CD4-positive, alpha-beta memory T cell (primary cell): ENCODE results near the gene PBX4. TPM values are rescaled to one million over a fixed set of nuclear protein-coding genes. Genes with fewer than 3 reads are reported as not detected.
A peak's percentile ranks its signal among the peaks of the same experiment; 100 is the strongest.

Experiments
- CTCF ChIA-PET: fragments of 350-600 bp; sonication (Branson Sonifier 250); formaldehyde crosslinking; loops from one replicate; lab custom pipeline; 2021; ENCODE audit warnings: inconsistent platforms; ENCODE audit not compliant: partially characterized antibody; lab: Charles Lee
- POLR2A ChIA-PET: fragments of 350-600 bp; sonication (Branson Sonifier 250); formaldehyde crosslinking; loops from one replicate; lab custom pipeline; 2021; ENCODE audit not compliant: partially characterized antibody; lab: Charles Lee
- DNase-seq, 5 donors: peaks; one replicate each; pipeline versions ENCODE4 v3.0.0 to v3.0.0-alpha.2; 2020 to 2022; ENCODE audit warnings: mixed read lengths in 1 of 5
- H3K27ac ChIP-seq: one replicate; pipeline ENCODE4 v1.7.0; 2013; ENCODE audit warnings: low read depth, low read length
- H3K27me3 ChIP-seq: 2 replicates; pipeline ENCODE4 v1.7.0; 2013; ENCODE audit warnings: mild to moderate bottlenecking, low read length, moderate library complexity; ENCODE audit not compliant: insufficient read depth
- H3K36me3 ChIP-seq: 2 replicates; pipeline ENCODE4 v1.7.0; 2013; ENCODE audit warnings: mild to moderate bottlenecking, low read length, moderate library complexity; ENCODE audit not compliant: insufficient read depth
- H3K4me1 ChIP-seq: 2 replicates; pipeline ENCODE4 v1.7.0; 2013; ENCODE audit warnings: mild to moderate bottlenecking, low read length, moderate library complexity; ENCODE audit not compliant: insufficient read depth
- H3K4me3 ChIP-seq, 2 donors: one replicate each; pipeline ENCODE4 v1.7.0; 2013; ENCODE audit warnings: low read length in 2 of 2, mild to moderate bottlenecking in 1 of 2
- H3K9me3 ChIP-seq, 2 donors: one replicate each; pipeline ENCODE4 v1.7.0; 2013; ENCODE audit warnings: low read length in 2 of 2, control low read depth in 1 of 2; ENCODE audit not compliant: control insufficient read depth in 1 of 2
- H3K27ac Mint-ChIP-seq, 7 donors: one replicate each; pipeline ENCODE4 v1.8.0; 2020 to 2021; ENCODE audit warnings: mixed read lengths in 7 of 7, mild to moderate bottlenecking in 6 of 7, inconsistent platforms in 3 of 7, moderate library complexity in 3 of 7
- H3K27me3 Mint-ChIP-seq, 2 donors: one replicate each; pipeline ENCODE4 v1.8.0; 2020 to 2021; ENCODE audit warnings: mixed read lengths in 2 of 2
- H3K36me3 Mint-ChIP-seq, 2 donors: one replicate each; pipeline ENCODE4 v1.8.0; 2020 to 2021; ENCODE audit warnings: mixed read lengths in 2 of 2, inconsistent platforms in 1 of 2, mild to moderate bottlenecking in 1 of 2
- H3K4me1 Mint-ChIP-seq, 4 donors: one replicate each; pipeline ENCODE4 v1.8.0; 2020 to 2021; ENCODE audit warnings: mixed read lengths in 4 of 4, mild to moderate bottlenecking in 1 of 4
- H3K4me3 Mint-ChIP-seq, 8 donors: one replicate each; pipeline ENCODE4 v1.8.0; 2020 to 2021; ENCODE audit warnings: mixed read lengths in 8 of 8, mild to moderate bottlenecking in 7 of 8, moderate library complexity in 6 of 8, inconsistent platforms in 3 of 8
- H3K9me3 Mint-ChIP-seq, 8 donors: one replicate each; pipeline ENCODE4 v1.8.0; 2020 to 2021; ENCODE audit warnings: mixed read lengths in 8 of 8, mild to moderate bottlenecking in 5 of 8, inconsistent platforms in 3 of 8, moderate library complexity in 1 of 8
- intact Hi-C: fragments of 100-400 bp; cut with micrococcal nuclease; formaldehyde crosslinking; loops from one replicate; pipeline ENCODE4 v1.15.1; 2023
- polyA plus RNA-seq, 2 donors: library from polyadenylated mRNA; unstranded; fragments of 300-500 nt; fragmentation: Illumina TruSeq; gene quantifications; one replicate each; pipeline ENCODE4 v1.2.3, GENCODE V29; 2021
- total RNA-seq, 2 experiments: library from RNA; stranded (reverse); gene quantifications; one replicate each; pipeline ENCODE4 v1.2.3, GENCODE V29; 2021

The PBX4 gene
- total and polyA plus RNA-seq, 4 experiments from 2014 or later = 3.9 to 56.3 (median 29.1) TPM

DNA sequence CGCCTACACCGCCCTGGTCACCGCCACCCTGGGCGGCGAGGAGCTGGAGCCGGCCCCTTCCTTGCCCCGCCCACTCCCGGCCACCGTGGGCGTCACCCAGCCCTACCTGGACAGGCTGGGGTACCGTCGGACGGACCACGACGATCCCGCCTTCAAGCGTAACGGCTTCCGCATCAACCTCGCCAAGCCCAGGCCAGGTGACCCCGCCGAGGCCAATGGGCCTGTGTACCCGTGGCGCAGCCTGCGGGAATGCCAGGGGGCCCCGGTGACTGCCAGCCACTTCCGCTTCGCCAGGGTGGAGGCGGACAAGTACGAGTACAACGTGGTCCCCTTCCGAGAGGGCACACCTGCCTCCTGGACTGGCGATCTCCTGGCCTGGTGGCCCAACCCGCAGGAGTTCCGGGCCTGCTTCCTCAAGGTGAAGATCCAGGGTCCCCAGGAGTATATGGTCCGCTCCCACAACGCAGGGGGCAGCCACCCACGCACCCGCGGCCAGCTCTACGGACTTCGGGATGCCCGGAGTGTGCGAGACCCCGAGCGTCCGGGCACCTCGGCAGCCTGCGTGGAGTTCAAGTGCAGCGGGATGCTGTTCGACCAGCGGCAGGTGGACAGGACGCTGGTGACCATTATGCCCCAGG, 73.4 kb downstream of the PBX4 start:
- Histone ChIP-seq H3K36me3 (no peaks in the 10 kb centered on the region), H3K27me3 (no peaks in the 10 kb centered on the region), H3K9me3 (no peaks in the 10 kb centered on the region), H3K4me3 (no peak overlapping the region), H3K27ac (no peak overlapping the region), H3K4me1 (peaks cover 17% of the 10 kb centered on the region)
- no peak for DNase-seq
- no peaks in the 10 kb centered on the region for H3K36me3 Mint-ChIP-seq
- H3K27me3 Mint-ChIP-seq = peaks cover 0 to 3% of the 10 kb centered on the region in 2 donors
- no peaks in the 10 kb centered on the region for H3K9me3 Mint-ChIP-seq
- peaks cover 7 to 13% (median 10%) of the 10 kb centered on the region in 4 donors for H3K4me1 Mint-ChIP-seq
- intact Hi-C loops = no loop called here
- no peak overlapping the region for H3K27ac Mint-ChIP-seq
- ChIA-PET CTCF (interaction anchor here (4.0 kb wide), 1 partner anchor 10 kb away, joined by 15 read pairs; no protein-coding TSS in a partner anchor), POLR2A (no interaction called here)
- no peak overlapping the region for H3K4me3 Mint-ChIP-seq

DNA sequence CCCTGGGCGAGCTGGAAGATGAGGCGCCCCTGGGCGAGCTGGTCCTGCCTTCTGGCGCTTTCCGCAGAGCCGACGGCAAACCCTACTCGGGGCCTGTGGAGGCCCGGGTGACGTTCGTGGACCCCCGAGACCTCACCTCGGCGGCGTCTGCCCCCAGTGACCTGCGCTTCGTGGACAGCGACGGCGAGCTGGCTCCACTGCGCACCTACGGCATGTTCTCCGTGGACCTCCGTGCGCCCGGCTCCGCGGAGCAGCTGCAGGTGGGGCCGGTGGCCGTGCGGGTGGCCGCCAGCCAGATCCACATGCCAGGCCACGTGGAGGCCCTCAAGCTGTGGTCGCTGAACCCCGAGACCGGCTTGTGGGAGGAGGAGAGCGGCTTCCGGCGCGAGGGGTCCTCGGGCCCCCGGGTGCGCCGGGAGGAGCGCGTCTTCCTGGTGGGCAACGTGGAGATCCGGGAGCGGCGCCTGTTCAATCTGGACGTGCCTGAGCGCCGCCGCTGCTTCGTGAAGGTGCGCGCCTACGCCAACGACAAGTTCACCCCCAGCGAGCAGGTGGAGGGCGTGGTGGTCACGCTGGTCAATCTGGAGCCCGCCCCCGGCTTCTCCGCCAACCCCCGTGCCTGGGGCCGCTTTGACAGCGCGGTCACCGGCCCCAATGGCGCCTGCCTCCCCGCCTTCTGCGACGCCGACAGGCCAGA, 74.1 kb downstream of the PBX4 start:
- H3K27me3 ChIP-seq = no peaks in the 10 kb centered on the region
- peaks cover 7 to 16% (median 10%) of the 10 kb centered on the region in 4 donors for H3K4me1 Mint-ChIP-seq
- no peak overlapping the region for H3K4me3 Mint-ChIP-seq
- H3K27ac ChIP-seq = no peak overlapping the region
- H3K9me3 Mint-ChIP-seq = no peaks in the 10 kb centered on the region
- H3K27ac Mint-ChIP-seq = no peak overlapping the region
- intact Hi-C loops = no loop called here
- ChIA-PET POLR2A (no interaction called here), CTCF (interaction anchor here (4.0 kb wide), 1 partner anchor 11 kb away, joined by 15 read pairs; no protein-coding TSS in a partner anchor)
- no peaks in the 10 kb centered on the region for H3K36me3 ChIP-seq
- no peaks in the 10 kb centered on the region for H3K9me3 ChIP-seq
- peaks cover 0 to 3% of the 10 kb centered on the region in 2 donors for H3K27me3 Mint-ChIP-seq
- H3K4me3 ChIP-seq = no peak overlapping the region
- peaks cover 17% of the 10 kb centered on the region for H3K4me1 ChIP-seq
- H3K36me3 Mint-ChIP-seq = no peaks in the 10 kb centered on the region
- DNase-seq = peak in 1 of 5 donors; percentile 3

DNA sequence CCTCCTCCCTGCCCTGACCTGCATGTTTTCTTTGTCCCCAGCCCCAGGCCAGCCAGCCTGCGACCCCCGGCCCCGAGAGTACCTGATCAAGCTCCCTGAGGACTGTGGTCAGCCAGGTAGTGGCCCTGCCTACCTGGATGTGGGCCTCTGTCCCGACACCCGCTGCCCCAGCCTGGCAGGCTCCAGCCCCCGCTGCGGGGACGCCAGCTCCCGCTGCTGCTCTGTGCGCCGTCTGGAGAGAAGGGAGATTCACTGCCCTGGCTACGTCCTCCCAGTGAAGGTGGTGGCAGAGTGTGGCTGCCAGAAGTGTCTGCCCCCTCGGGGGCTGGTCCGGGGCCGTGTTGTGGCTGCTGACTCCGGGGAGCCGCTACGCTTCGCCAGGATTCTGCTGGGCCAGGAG, 74.8 kb downstream of the PBX4 start:
- no peak overlapping the region for H3K27ac ChIP-seq
- H3K9me3 ChIP-seq = no peaks in the 10 kb centered on the region
- ChIA-PET POLR2A (no interaction called here), CTCF (interaction anchor here (0.8 kb wide), 1 partner anchor 11 kb away, joined by 3 read pairs; no protein-coding TSS in a partner anchor)
- no peaks in the 10 kb centered on the region for H3K36me3 ChIP-seq
- H3K27me3 ChIP-seq = no peaks in the 10 kb centered on the region
- intact Hi-C loops = no loop called here
- peak in 1 of 5 donors; percentile 16 for DNase-seq
- Mint-ChIP-seq H3K4me3 (no peak overlapping the region), H3K4me1 (peaks cover 11 to 24% (median 16%) of the 10 kb centered on the region in 4 donors), H3K27ac (no peak overlapping the region), H3K36me3 (no peaks in the 10 kb centered on the region), H3K27me3 (no peaks in the 10 kb centered on the region), H3K9me3 (no peaks in the 10 kb centered on the region)
- H3K4me3 ChIP-seq = no peak overlapping the region
- peaks cover 21% of the 10 kb centered on the region for H3K4me1 ChIP-seq

DNA sequence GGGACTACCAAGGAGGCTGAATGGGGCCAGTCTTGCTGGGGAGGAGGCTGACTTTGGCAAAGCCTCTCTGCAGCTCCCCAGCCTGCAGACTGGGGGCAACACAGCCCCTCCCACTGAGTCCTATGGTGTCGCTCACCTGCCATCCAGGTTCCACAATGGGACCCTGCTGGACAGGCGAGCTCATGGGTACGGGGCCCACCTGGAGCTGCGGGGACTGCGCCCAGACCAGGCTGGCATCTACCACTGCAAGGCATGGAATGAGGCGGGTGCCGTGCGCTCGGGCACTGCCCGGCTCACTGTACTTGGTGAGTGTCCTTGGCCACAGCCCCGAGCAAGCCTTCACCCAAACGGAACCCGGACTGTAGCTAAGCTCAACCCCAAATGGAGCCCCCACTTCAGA, 75.4 kb downstream of the PBX4 start:
- no peaks in the 10 kb centered on the region for H3K27me3 ChIP-seq
- POLR2A ChIA-PET = no interaction called here

DNA sequence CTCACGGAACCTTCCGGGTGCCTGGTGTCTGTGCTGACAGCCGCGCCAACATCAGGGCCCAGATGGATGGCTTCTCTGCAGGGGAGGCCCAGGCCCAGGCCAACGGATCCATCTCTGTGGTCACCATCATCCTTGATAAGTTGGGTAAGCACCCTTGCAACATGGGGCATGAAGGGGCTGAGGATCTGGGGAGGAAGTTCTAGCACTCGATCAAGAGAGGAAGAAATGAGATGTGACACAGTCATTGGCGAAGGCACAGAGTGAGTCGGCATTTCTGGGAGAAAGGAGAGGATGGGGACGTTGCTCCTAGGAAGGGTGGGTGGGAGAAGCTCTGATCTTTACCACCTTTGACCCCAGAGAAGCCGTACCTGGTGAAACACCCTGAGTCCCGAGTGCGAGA, 76.0 kb downstream of the PBX4 start:
- Histone ChIP-seq H3K4me3 (no peak overlapping the region), H3K27ac (no peak overlapping the region), H3K9me3 (no peaks in the 10 kb centered on the region), H3K27me3 (no peaks in the 10 kb centered on the region), H3K36me3 (no peaks in the 10 kb centered on the region), H3K4me1 (peaks cover 27% of the 10 kb centered on the region)
- peaks cover 0 to 1% of the 10 kb centered on the region in 2 donors for H3K27me3 Mint-ChIP-seq
- ChIA-PET POLR2A (no interaction called here), CTCF (no interaction called here)
- H3K4me3 Mint-ChIP-seq = peak overlapping the region in 2 of 8 donors; percentile 43
- H3K36me3 Mint-ChIP-seq = no peaks in the 10 kb centered on the region
- intact Hi-C loops = no loop called here
- no peaks in the 10 kb centered on the region for H3K9me3 Mint-ChIP-seq
- peaks cover 17 to 32% (median 22%) of the 10 kb centered on the region in 4 donors for H3K4me1 Mint-ChIP-seq
- DNase-seq = no peak
- peak overlapping the region in 1 of 7 donors; percentile 87 for H3K27ac Mint-ChIP-seq

More for the DNA sequence above, 75.4 kb downstream of the PBX4 start:
- peaks cover 0 to 1% of the 10 kb centered on the region in 2 donors for H3K27me3 Mint-ChIP-seq
- H3K9me3 Mint-ChIP-seq = no peaks in the 10 kb centered on the region
- Histone ChIP-seq H3K36me3 (no peaks in the 10 kb centered on the region), H3K4me1 (peaks cover 27% of the 10 kb centered on the region), H3K9me3 (no peaks in the 10 kb centered on the region), H3K4me3 (no peak overlapping the region), H3K27ac (no peak overlapping the region)
- H3K4me1 Mint-ChIP-seq = peaks cover 13 to 27% (median 19%) of the 10 kb centered on the region in 4 donors
- no peak overlapping the region for H3K27ac Mint-ChIP-seq
- DNase-seq = peak in 1 of 5 donors; percentile 33
- intact Hi-C loops = no loop called here
- CTCF ChIA-PET = interaction anchor here (0.8 kb wide), 1 partner anchor 11 kb away, joined by 3 read pairs; no protein-coding TSS in a partner anchor
- no peaks in the 10 kb centered on the region for H3K36me3 Mint-ChIP-seq
- H3K4me3 Mint-ChIP-seq = no peak overlapping the region

DNA sequence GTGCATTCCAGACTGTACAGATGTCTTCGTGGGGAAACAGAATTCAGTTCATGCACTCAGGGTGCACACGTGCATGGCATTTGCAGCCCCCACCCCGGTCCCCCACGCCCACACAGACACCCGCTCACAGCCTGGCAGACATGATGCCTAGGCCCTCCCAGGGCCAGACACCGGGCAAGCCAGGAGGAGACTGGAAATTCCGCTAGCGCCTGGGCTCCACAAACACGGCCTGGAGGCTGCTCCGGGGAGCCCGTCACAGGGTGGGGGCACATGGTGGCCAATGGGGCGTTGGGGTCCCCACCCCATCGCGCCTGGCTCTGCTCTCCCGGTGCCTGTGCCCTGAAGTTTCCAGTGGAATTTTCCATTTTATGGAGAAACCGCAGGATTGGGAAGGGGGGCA, 76.9 kb downstream of the PBX4 start:
- H3K36me3 ChIP-seq = no peaks in the 10 kb centered on the region
- H3K9me3 Mint-ChIP-seq = no peaks in the 10 kb centered on the region
- peak overlapping the region in 1 of 2 donors; percentile 46 for H3K4me3 ChIP-seq
- DNase-seq = peak in 1 of 5 donors; percentile 33
- intact Hi-C loops = no loop called here
- ChIA-PET POLR2A (interaction anchor here (0.7 to 1.5 kb wide), 2 partner anchors 26 to 56 kb away, joined by 4 to 7 read pairs; partner anchors contain the start of genes NDUFA13 and TSSK6), CTCF (interaction anchor here (0.6 kb wide), 1 partner anchor 10 kb away, joined by 3 read pairs; no protein-coding TSS in a partner anchor)
- H3K9me3 ChIP-seq = no peaks in the 10 kb centered on the region
- H3K4me1 Mint-ChIP-seq = peaks cover 17 to 36% (median 26%) of the 10 kb centered on the region in 4 donors
- no peaks in the 10 kb centered on the region for H3K27me3 ChIP-seq
- H3K27me3 Mint-ChIP-seq = peaks cover 0 to 1% of the 10 kb centered on the region in 2 donors
- peak overlapping the region in 1 of 7 donors; percentile 77 for H3K27ac Mint-ChIP-seq
- peak overlapping the region; percentile 6 to 77 (median 66) for H3K4me3 Mint-ChIP-seq
- H3K4me1 ChIP-seq = peaks cover 27% of the 10 kb centered on the region
- no peak overlapping the region for H3K27ac ChIP-seq
- no peaks in the 10 kb centered on the region for H3K36me3 Mint-ChIP-seq
